H1 (cell line): ENCODE measurements around the gene MBOAT1. TPM values are rescaled to one million over a fixed set of nuclear protein-coding genes. Genes with fewer than 3 reads are reported as not detected.

Experiments
- polyA plus RNA-seq, 7 experiments: library from polyadenylated mRNA; depleted of rRNA in 3 of 7; stranded (reverse) in 5 of 7; unstranded in 2 of 7; fragments of >200 nt in 5 of 7; fragments of 200-250 nt in 2 of 7; gene quantifications; 1 replicate in 5 of 7; 2 replicates in 1 of 7; 4 replicates in 1 of 7; pipeline versions ENCODE4 v1.2.1 to v1.2.3, GENCODE V29; 2011 to 2013; ENCODE audit warnings: missing spikeins in 2 of 7, mixed read lengths in 2 of 7
- total RNA-seq: library from RNA; stranded (reverse); fragmentation: NEBNext Ultra II Directional; extraction: Animal tissue kit (Norgen Biotek cat#: 25700); gene quantifications from 2 replicates; pipeline ENCODE4 v1.2.1, GENCODE V29; 2021
- TF ChIP-seq, protein P1 (sequence below), 3 experiments: IDR thresholded peaks; 1 replicate in 2 of 3; 2 replicates in 1 of 3; pipeline versions ENCODE4 v1.5.1 to v1.6.1; 2011; ENCODE audit warnings: low read length in 3 of 3, mild to moderate bottlenecking in 3 of 3, inconsistent platforms in 2 of 3, low read depth in 1 of 3, moderate library complexity in 1 of 3; ENCODE audit not compliant: insufficient read depth in 1 of 3; ENCODE audit errors: control extremely low read depth in 1 of 3

Gene MBOAT1
- total and polyA plus RNA-seq, 2 of the 8 experiments (the other 6 are each of a cell fraction or from before 2014, with no cell fraction given), result 4.9 to 19.5 TPM

DNA sequence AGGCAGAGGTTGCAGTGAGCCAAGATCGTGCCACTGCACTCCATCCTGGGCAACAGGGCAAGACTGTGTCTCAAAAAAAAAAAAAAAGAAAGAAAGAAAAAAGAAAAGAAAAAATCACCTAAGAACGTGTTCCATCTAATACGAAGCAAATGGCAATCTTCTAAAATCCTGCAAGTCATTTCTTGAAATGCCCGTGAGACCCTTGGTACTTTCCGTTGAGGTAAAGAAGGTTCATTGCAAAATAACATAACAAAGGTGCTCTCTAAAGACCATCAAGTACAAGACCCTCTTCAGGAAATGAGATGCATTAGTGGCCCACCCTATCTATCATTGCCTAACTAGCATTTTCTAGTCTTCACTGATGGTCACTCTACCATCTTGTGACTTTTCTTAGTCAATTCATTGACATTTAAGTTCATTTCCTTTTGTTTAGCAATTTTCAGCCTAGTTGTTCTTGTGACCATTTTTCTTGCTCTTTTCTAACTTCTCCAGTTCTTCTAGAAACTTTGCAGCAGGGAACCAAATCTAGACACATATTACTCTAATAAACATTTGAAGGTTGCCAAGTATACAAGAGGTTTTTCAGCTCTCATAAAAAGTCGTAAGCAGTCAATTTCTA is 14.0 kb downstream of the MBOAT1 start (continued):
- TF ChIP-seq, protein P1, sequence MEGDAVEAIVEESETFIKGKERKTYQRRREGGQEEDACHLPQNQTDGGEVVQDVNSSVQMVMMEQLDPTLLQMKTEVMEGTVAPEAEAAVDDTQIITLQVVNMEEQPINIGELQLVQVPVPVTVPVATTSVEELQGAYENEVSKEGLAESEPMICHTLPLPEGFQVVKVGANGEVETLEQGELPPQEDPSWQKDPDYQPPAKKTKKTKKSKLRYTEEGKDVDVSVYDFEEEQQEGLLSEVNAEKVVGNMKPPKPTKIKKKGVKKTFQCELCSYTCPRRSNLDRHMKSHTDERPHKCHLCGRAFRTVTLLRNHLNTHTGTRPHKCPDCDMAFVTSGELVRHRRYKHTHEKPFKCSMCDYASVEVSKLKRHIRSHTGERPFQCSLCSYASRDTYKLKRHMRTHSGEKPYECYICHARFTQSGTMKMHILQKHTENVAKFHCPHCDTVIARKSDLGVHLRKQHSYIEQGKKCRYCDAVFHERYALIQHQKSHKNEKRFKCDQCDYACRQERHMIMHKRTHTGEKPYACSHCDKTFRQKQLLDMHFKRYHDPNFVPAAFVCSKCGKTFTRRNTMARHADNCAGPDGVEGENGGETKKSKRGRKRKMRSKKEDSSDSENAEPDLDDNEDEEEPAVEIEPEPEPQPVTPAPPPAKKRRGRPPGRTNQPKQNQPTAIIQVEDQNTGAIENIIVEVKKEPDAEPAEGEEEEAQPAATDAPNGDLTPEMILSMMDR (IDR thresholded peaks at IDR 0.05; ENCODE audit: control extremely low read depth in 1 of 3, insufficient read depth in 1 of 3, low read depth in 1 of 3, low read length in 3 of 3), result no peak
